Germinal center (tissue), 1 donor: ENCODE results near the gene ANXA9.

Experiments used
- DNase-seq: peaks from one replicate; pipeline ENCODE4 v3.0.0; 2012; ENCODE audit warnings: mixed read lengths, low spot score

The ANXA9 gene

DNA sequence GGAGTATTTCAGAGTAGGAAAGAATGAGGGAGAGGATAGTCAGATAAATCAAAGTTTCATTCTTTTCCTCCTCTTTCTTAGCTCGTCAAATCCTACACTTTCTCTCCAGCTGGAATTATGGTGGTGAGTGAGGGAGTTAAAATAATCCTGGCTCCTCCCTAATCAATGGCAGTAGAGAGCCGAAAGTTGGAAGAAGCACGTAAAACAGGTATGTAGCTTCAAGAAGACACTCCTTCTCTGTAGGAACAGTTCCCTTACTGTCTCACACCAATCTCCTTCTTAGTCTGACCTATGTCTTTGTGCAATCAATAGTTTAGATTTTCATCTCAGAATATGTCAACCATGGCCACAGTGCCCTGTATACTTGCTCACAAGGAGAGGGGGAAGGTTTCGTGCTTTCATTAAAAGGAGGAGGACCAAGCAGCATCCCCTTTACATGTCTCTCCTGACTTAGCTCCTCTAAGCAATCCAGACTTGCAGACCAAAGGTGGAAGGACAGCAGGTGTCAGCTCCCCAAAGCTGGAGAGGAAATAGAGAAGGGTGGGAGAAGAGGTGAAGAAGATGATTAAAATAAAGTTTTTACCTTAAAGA lies 23.7 kb downstream of the ANXA9 start:
- DNase-seq, result no peak

DNA sequence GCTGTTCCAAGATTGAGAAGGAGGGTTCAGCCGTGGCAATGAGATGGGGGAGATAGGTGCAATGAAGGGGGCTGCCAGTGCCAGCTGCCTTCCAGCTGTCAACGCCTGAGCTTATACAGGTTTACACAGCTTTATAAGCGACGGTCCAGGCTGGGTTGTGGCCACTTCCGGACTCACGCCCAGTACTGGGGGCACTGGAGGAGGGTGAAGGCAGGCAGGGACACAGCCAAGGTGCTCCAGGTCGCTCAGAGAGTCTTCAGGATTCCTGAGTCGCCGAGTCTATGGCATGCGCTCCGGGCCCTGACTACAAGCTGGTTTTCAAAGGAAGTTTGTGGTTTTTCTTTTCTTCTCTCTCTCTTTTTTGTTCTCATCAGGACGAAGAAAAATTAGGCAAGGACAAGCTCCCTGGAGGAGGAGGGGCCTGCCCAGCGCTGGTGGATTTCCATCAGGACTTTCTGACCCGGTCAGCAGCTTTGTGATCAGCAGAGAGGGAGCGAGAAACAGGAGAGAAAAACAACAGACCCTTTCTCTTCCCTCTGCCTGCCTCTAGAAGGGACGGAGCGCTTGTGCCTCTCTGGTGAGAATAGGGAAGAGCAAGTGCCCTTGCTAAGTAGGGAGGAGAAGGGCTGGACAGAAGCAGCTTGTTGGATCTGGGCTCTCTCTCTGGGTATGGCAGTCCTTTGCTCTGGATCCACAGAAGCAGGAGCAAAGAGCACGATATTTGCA lies 24.4 kb downstream of the ANXA9 start, which contains the start of gene MINDY1:
Gene MINDY1, minus strand, starts transcription at position 576 of the 726 bp plus-strand sequence. CDS start 4,285 bp downstream, outside the sequence.
- peak; percentile 71 for DNase-seq

DNA sequence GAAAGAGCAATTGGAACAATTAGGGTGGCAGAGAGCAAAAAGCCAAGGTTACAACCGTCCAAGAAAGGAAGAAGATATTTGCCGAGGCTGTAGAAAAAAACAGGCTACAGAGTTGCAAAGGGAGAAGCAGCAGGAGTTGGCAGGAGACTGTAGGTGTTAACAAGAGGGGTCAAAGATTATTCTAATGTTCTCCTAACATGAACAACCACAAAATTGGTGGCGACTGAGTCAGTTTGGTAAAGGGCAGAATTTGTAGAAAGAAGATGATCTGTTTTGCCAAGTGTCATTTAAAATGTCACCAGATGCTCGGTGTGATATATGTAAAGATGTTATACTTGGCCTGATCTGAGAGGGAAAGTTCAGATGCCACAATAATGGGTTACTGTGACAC lies 25.8 kb downstream of the ANXA9 start:
- no peak for DNase-seq

DNA sequence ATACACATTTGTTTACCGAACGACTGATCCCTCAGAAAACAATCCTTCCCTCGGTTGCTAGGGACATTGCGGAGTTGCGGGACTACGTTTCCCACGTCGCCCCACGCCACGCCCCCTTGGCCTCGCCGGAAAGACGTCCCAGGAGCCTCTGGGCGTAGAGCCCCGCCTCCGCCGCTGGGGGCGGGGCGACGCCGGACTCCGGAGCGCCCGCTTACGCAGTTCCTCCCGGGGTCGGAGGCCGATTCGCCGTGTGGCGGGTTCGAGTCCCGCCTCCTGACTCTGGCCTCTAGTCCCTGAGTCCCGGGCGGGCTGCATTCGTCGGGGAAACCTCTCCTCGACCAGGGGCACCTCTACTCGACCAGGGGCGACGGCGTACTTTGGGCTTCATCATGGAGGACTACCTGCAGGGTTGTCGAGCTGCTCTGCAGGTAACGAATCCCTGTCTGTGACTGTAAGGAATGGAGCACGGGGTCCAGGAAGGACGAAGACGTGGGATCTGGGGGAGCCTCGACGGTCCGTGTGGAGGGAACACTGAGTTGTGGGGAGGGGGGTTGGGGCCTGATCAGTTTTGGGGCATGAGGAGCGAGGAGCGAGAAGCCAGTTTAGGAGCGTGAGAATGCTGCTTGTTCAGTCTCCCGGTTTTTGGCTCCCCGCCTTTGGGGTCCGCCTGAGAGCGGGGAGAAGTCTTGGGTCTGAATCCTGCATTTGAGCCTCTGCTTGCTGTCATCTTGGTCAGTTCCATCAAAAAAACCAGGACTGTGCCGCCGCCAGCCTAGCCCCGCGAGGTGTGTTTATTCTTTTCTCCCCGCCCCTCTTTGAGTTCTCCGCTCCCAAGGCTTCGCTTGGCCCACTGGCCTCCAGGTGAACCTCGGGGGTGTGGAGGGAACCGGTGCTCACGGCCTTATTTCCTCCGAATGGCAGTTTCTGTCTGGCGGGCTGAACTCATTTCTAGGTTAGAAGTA lies 26.4 kb downstream of the ANXA9 start, which contains the start of gene PRUNE1:
Gene PRUNE1, plus strand, starts transcription at position 206 of the 962 bp plus-strand sequence. Its CDS starts 184 bp downstream, at position 390.
- peak; percentile 98 for DNase-seq

DNA sequence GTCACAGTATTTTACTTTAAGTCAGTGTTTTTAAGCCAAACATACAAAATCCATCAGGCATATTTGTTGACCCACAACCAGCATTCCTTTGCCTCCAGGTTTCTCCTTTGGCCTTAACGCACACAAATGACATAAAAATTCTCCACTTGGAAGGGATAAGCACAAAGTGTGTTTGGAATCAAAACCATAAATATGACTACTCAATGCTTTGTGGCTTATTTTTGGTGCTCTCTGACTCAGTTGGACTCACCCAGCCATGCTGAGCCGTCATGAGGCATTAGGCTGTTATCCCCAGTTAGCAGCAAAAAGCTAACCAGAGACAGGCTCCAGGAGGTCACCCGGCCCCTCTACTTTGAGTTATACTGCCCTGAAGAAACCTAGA lies 27.1 kb downstream of the ANXA9 start:
- DNase-seq, result no peak

DNA sequence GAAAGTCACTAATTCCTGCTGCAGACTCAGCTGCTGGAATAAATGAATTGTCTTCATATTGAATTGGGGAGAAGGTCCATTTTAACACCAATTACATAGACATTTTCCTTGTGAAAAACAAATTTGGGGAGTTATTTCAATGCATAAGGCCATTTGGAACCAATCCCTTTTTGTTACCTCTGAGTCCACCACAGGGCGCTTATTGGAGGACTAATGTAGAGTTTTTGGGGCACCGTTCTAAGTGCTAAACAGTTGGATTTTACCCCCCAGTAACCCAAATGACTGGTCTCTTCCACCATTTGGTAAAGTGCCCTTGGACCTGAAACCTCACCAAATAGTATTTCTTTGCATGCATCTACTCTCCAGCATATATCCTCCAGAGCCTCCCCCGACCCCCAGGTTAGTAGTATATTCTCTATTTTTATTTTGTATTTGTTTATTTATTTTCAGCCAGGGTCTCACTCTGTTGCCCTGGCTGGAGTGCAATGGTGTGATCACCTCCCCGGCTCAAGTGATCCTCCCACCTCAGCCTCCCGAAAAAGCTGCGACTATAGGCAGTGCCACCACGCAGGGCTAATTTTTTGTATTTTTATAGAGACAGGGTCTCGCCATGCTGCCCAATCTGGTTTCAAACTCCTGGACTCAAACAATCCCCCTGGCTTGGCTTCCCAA lies 27.7 kb downstream of the ANXA9 start:
- DNase-seq, result no peak

DNA sequence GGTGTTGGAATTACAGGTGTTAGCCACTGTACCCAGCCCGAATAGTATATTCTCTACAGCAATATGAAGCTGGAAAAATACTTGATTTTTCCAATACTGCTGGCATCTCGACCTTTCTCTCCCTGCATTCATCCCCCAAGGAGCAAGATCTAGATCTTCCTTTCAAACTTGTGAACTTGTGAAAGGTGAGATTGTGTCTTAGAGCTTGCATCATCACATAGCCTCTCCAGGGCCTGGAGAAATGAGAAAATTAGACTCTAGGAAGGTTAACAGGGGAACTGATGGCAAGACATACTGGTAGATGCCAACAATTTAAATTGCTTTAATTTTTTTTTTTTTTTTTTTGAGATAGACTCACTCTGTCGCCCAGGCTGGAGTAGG lies 28.2 kb downstream of the ANXA9 start:
- DNase-seq, result no peak

DNA sequence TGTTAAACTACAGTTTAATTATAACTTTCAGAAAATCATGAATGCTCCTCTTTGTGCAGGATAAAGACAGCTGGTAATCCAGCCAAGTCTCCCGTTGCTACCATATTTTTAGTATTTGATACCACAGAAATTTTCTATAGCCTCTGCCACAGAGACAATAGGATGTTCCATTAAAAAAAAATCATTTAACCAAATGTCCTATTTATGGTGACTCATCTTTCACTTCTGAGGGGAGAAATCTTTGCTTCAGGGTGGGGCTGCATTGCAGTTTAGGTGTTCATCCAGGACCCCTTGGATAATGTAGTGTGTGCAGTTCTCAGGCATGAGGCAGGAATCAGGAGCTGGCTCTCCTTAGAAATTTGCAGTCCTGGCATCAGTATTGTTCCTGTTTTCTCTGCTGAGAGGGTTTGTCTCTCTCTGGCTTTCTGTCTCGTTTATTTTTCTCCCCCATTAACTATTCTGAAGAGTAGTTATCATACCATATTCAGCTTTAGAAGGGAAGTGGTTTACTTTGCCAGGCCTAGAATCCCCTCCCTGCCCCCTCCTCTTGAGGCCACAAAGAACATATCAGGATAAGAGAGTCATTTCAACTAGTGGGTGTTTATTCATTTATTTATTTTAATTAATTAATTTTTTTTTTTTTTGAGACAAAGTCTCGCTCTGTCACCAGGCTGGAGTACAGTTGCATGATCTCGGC lies 29.2 kb downstream of the ANXA9 start:
- no peak for DNase-seq

DNA sequence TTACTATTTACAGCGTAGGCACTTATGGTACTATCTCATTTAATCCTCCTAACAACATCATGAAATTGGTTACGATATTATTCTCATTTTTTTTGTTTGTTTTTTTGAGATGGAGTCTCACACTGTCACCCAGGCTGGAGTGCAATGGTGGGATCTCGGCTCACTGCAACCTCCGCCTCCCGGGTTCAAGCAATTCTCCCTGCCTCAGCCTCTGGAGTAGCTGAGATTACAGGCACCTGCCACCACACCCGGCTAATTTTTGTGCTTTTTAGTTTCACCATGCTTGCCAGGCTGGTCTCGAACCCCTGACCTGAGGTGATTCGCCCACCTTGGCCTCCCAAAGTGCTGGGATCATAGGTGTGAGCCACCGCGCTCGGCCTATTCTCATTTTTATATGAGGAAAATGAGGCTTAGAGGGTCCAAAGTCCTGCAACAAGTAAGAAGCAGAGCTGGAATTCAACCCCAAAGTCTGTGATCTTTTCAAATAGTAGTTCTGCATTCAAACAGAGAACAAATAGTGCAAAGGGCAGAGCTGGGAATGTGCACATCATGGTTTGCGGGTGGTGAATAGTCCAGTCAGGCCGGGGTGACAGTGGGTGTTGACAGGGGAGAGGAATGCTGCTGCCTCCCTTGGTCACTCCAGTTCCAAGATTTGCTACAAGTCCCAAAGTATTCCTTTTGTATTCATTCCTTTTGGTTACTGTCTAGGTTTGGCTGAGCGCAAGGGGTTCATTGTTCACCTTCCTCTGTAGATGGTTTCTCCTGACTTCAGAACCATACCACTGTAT lies 30.8 kb downstream of the ANXA9 start:
- DNase-seq, result no peak

DNA sequence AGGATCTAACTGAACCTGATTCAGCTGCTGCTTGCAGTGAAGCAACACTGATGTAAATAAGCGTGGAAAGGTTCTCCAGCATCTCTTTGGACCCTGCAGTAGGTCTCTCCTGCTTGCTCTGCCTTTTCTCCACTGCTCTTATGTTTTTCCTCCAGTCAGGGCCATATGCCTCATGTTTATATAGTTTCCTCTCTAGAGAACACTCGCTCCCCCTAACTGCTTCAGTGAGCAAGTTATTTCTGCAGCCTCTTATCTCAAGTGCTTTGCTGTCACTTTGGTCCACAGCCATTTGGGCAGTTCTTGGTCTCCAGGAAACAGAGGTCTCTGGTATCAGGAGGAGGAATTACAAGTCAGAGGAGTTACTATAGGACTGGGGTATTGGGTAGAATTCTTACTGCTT lies 31.4 kb downstream of the ANXA9 start:
- no peak for DNase-seq

DNA sequence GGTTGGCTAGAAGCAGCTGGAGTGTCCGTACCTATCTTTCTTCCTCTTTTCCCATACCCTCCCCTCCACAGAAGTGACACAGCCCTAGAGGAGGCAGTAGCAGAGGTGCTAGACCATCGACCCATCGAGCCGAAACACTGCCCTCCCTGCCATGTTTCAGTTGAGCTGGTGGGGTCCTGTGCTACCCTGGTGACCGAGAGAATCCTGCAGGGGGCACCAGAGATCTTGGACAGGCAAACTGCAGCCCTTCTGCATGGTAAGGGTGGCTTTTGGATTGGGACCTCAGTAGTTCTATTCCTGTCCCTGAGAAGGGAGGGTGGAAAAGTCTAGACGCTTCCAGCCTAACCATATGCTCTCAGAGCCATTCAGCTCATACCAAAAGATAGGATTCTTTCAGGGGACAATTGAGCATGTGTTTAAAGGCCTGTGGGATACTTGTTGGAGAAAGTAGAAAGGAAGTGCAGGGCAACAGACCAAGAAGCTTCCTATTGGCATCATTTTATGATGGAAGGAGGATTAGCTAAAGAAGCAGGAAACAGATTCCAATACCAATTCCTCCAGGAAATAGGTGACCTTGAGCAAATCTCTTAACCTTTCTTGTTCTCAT lies 42.6 kb downstream of the ANXA9 start:
- DNase-seq, result peak; percentile 78

DNA sequence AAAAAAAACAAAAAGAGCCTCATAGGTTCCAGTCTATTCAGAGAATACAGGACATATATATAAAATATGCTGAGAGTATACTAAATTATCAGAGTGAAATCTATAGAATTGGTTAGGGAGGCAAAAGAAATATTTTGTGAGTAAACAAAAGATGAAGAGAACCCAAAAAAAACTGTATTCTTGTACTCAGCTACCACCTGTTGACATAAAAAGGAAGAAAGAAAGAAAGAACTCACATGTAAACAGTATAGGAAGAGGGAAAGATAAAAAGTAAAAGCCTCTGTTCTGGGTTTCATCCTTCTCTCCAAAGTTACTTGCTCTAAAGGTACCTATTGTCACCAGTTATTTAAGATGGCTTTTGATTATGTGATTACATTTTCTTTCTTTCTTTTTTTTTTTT lies 44.4 kb downstream of the ANXA9 start:
- no peak for DNase-seq

DNA sequence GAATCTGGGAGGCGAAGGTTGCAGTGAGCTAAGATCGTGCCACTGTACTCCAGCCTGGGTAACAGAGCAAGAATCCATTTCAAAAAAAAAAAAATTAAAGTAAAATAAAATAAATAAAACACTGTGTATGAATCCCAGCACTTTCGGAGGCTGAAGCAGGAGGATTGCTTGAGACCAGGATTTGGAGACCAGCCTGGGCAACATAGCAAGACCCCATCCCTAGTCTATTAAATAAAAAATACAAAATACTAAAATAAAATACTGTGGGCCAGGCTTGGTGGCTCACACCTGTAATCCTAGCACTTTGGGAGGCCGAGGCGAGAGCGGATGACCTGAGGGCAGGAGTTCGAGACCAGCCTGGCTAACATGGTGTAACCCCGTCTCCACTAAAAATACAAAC lies 50.1 kb downstream of the ANXA9 start:
- no peak for DNase-seq

DNA sequence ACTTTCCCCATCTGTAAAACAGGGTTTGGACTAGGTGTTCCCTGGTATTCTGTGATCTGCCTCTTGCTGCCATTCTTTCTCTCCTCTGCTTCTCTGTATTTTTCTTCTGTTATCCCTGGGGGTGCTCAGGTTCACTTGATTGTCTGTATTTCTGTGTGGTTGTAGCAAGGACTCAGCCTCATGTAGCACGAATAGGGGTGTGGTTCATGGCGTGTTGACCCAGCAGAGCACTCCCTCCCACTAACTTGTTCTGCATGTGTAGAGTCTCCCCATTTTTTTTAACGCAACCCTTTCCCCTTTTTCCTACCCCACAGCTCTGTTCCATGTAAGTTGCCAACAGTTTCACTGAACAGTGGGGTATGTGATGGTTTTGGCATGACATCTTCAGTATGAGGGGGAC lies 53.1 kb downstream of the ANXA9 start:
- no peak for DNase-seq

DNA sequence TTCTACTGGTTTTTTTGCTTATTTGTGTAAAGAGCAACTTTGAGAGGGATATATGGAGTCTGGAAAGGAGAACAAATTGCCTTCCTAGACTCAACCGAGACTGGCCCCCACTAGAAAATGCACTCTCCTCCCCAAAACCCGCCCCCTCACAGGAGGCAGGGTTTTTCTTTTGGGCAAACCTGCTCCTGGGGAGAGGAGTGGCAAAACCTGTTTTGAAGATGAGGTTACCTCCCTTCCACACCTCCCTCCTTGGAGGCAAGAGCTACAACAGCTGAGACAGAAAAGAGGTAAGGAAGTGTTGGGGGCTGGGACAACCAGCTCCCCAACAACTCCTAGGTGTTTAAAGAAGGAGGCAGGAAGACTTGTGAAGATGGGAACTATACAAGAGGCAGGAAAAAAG lies 54.3 kb downstream of the ANXA9 start, which contains the start of gene BNIPL:
Gene BNIPL, plus strand, starts transcription at position 231 of the 400 bp plus-strand sequence. Its CDS starts 140 bp downstream, at position 371.
- DNase-seq, result no peak

DNA sequence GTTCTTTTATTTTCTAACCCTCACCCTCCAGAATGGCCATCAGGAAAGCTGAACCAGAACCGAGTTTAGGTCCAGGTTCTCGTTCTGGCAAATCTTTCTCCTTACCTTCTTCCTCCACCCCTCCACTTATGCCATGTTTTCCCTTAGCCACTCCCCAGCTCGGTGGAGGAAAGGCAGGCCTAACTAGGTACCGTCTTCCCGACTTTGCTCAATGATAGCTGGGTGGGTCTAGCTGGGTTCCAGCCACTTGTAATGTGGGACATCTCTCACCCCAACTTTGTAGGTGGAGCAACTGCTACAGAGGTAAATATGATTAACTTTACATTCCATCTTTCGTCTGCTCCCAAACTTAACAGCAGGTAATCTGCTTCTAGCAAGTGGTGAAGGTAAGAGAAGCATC lies 54.9 kb downstream of the ANXA9 start:
- no peak for DNase-seq

DNA sequence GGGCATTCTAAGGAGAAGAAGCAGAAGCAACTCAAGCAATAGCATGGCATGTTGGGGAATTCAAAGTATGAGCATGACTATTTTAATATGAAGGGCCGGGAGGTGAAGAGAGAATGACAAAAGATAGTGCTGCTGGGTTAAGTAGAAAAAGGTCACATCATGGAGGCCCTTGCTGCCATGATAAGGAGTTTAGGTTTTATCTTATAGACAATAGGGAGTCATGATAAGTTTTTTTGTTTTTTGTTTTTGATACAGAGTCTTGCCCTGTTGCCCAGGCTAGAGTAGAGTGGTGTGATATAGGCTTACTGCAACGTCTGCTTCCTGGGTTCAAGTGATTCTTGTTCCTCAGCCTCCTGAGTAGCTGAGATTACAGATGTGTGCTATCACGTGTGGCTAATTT lies 57.4 kb downstream of the ANXA9 start:
- DNase-seq, result no peak

DNA sequence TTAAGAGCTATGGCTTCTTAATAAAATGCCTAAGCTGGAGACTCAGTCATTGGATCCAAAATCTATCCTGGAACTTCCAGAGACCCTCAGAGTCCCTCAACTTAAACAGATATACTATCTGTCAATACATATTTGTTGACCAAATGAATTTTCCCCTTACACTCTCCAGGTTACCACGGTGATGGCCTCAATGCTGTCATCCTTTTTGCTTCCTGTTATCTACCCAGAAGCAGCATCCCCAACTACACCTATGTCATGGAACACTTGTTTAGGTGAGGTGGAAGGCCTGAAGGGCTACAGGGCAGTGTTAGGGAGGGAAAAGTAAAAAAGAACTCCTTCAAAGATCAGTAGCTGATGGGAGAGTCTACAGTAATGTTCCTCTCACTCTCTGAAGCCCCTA lies 61.1 kb downstream of the ANXA9 start:
- no peak for DNase-seq
